PC-3 (cell line): ENCODE measurements around the gene GABBR1. TPM values are rescaled to one million over a fixed set of nuclear protein-coding genes. Genes with fewer than 3 reads are reported as not detected.

Source experiments
- ATAC-seq: fragments of 200-7000 bp; cut with Tn5 transposase; 2 replicates; pipeline ENCODE4 v1.9.1; 2020; ENCODE audit warnings: mild to moderate bottlenecking, moderate library complexity
- BruUV-seq: library from RNA; stranded (reverse); fragments of 400-500 nt; replicated peaks from 2 replicates; lab custom pipeline; 2021; lab: Mats Ljungman, UMichigan
- CTCF ChIA-PET: fragments of 300-600 bp; sonication (Branson Sonifier 250); formaldehyde crosslinking; loops from one replicate; lab custom pipeline; 2022; ENCODE audit warnings: antibody characterized with exemption; lab: Charles Lee
- POLR2A ChIA-PET: fragments of 300-600 bp; sonication (Branson Sonifier 250); formaldehyde crosslinking; loops from one replicate; lab custom pipeline; 2022; ENCODE audit warnings: antibody characterized with exemption; ENCODE audit not compliant: unreplicated experiment; lab: Charles Lee
- DNase-seq: peaks from one replicate; pipeline ENCODE4 v3.0.0-alpha.2; 2015
- H2AFZ ChIP-seq: fragments of 300-600 bp; sonication (generic); 2 replicates; pipeline ENCODE4 v1.6.0; 2016; ENCODE audit warnings: antibody characterized with exemption, low read length
- H3F3A ChIP-seq: fragments of 300-600 bp; sonication (generic); one replicate; pipeline ENCODE4 v1.6.0; 2017; ENCODE audit warnings: antibody characterized with exemption, low read length, control low read depth, mild to moderate bottlenecking; ENCODE audit not compliant: unreplicated experiment
- H3K27ac ChIP-seq: fragments of 300-600 bp; sonication (generic); 2 replicates; pipeline ENCODE4 v1.5.1; 2016; ENCODE audit warnings: mild to moderate bottlenecking, low read length
- H3K27me3 ChIP-seq: fragments of 300-600 bp; sonication (generic); 2 replicates; pipeline ENCODE4 v1.6.1; 2016; ENCODE audit warnings: low read length, mixed read lengths
- H3K36me3 ChIP-seq: fragments of 300-600 bp; sonication (generic); 2 replicates; pipeline ENCODE4 v1.6.1; 2016; ENCODE audit warnings: low read depth, mixed run types, low read length, mixed read lengths
- H3K4me1 ChIP-seq: fragments of 300-600 bp; sonication (generic); 2 replicates; pipeline ENCODE4 v1.5.1; 2016; ENCODE audit warnings: low read length; ENCODE audit not compliant: insufficient read depth
- H3K4me2 ChIP-seq: fragments of 300-600 bp; sonication (generic); 2 replicates; pipeline ENCODE4 v1.6.0; 2016; ENCODE audit warnings: low read length
- H3K4me3 ChIP-seq: fragments of 300-600 bp; sonication (generic); 2 replicates; pipeline ENCODE4 v1.5.1; 2016; ENCODE audit warnings: mild to moderate bottlenecking, low read length, mixed read lengths
- H3K79me2 ChIP-seq: fragments of 300-600 bp; sonication (generic); 2 replicates; pipeline ENCODE4 v1.6.1; 2017; ENCODE audit warnings: low read length, mixed read lengths
- H3K9ac ChIP-seq: fragments of 300-600 bp; sonication (generic); 2 replicates; pipeline ENCODE4 v1.6.0; 2016; ENCODE audit warnings: mild to moderate bottlenecking, low read length
- H3K9me2 ChIP-seq: fragments of 300-600 bp; sonication (generic); replicated peaks from 2 replicates; pipeline ENCODE4 v1.6.1; 2016; ENCODE audit warnings: mixed run types, low read length, mixed read lengths
- H3K9me3 ChIP-seq: fragments of 300-600 bp; sonication (generic); 2 replicates; pipeline ENCODE4 v1.6.1; 2016; ENCODE audit warnings: low read length, mixed read lengths
- H4K20me1 ChIP-seq: fragments of 300-600 bp; sonication (generic); 2 replicates; pipeline ENCODE4 v1.6.1; 2016; ENCODE audit warnings: low read length, mixed read lengths
- CTCF ChIP-seq: fragments of 300-600 bp; sonication (generic); conservative IDR thresholded peaks from 2 replicates; pipeline ENCODE4 v1.5.1; 2017; ENCODE audit warnings: antibody characterized with exemption, low read depth, mild to moderate bottlenecking, low read length
- EZH2 ChIP-seq: fragments of 300-600 bp; sonication (generic); IDR thresholded peaks from one replicate; pipeline ENCODE4 v1.6.1; 2017; ENCODE audit warnings: antibody characterized with exemption, mild to moderate bottlenecking, low read length; ENCODE audit not compliant: unreplicated experiment
- EZH2phosphoT487 ChIP-seq: fragments of 300-600 bp; sonication (generic); IDR thresholded peaks from 2 replicates; pipeline ENCODE4 v1.6.1; 2018; ENCODE audit warnings: mild to moderate bottlenecking, antibody characterized with exemption, low read length, borderline replicate concordance
- intact Hi-C: fragments of 100-400 bp; cut with micrococcal nuclease; formaldehyde crosslinking; loops from 2 replicates; pipeline ENCODE4 v1.9.0; 2023
- total RNA-seq: library from RNA; depleted of rRNA; stranded (reverse); fragments of >200 nt; gene quantifications from 2 replicates; pipeline ENCODE4 v1.2.3, GENCODE V29; 2014

GABBR1 gene
- total RNA-seq, 1 experiment from 2014 or later = 5.5 TPM

- H3K79me2 ChIP-seq = no peaks in the 10 kb centered on the region
- H3K27ac ChIP-seq = no peak overlapping the region
- no peak overlapping the region for H3K4me3 ChIP-seq
- H3K36me3 ChIP-seq = no peaks in the 10 kb centered on the region
- H3K4me1 ChIP-seq = no peaks in the 10 kb centered on the region
- no peak overlapping the region for H3K9ac ChIP-seq
- no peak overlapping the region for H2AFZ ChIP-seq
- H4K20me1 ChIP-seq = no peaks in the 10 kb centered on the region
- no TSS peak for BruUV-seq
- H3K9me2 ChIP-seq = no peaks in the 10 kb centered on the region
- H3K27me3 ChIP-seq = peaks cover 28% of the 10 kb centered on the region
- intact Hi-C loops = no loop called here
- CTCF ChIA-PET = no interaction called here
- TF ChIP-seq EZH2 (no peak), CTCF (no peak), EZH2phosphoT487 (no peak)
- POLR2A ChIA-PET = no interaction called here
- no peak overlapping the region for H3K4me2 ChIP-seq
- H3F3A ChIP-seq = no peaks in the 10 kb centered on the region
- 0 out of 2 replicates have a peak, but pooled peaks cover 10% of the 10 kb centered on the region for H3K9me3 ChIP-seq
- ATAC-seq = no peak
- no peak for DNase-seq
Observed at GRCh38 chr6:29524444-29525310, 108.3 kb downstream of the GABBR1 start.

GRCh38 chr6:29524044-29524443 lies 108.9 kb downstream of the GABBR1 start:
- CTCF ChIA-PET = no interaction called here
- Histone ChIP-seq H4K20me1 (no peaks in the 10 kb centered on the region), H3K4me3 (no peak overlapping the region)

More at GRCh38 chr6:29524044-29524443, 108.9 kb downstream of the GABBR1 start:
- intact Hi-C loops = no loop called here
- H3K36me3 ChIP-seq = no peaks in the 10 kb centered on the region
- H3K4me1 ChIP-seq = no peaks in the 10 kb centered on the region
- H3K9ac ChIP-seq = no peak overlapping the region
- no peak for DNase-seq
- H3K9me2 ChIP-seq = no peaks in the 10 kb centered on the region
- H3F3A ChIP-seq = no peaks in the 10 kb centered on the region
- H2AFZ ChIP-seq = no peak overlapping the region
- POLR2A ChIA-PET = no interaction called here
- no TSS peak for BruUV-seq
- H3K79me2 ChIP-seq = no peaks in the 10 kb centered on the region
- peaks cover 28% of the 10 kb centered on the region for H3K27me3 ChIP-seq
- TF ChIP-seq EZH2 = no peak
- TF ChIP-seq EZH2phosphoT487 = no peak
- TF ChIP-seq CTCF = no peak
- ATAC-seq = no peak
- H3K9me3 ChIP-seq = 0 out of 2 replicates have a peak, but pooled peaks cover 10% of the 10 kb centered on the region
- H3K27ac ChIP-seq = no peak overlapping the region
- H3K4me2 ChIP-seq = no peak overlapping the region
